HEK293 (cell line): ENCODE measurements around the gene TRIM44.

Experiments
- CTCF ChIA-PET: fragments of 350-600 bp; formaldehyde crosslinking; extraction: SDS; loops from one replicate; lab custom pipeline; 2021; ENCODE audit warnings: antibody characterized with exemption; lab: Yijun Ruan, JAX
- POLR2A ChIA-PET: fragments of 300-600 bp; formaldehyde crosslinking; extraction: SDS; loops from one replicate; lab custom pipeline; 2020; ENCODE audit warnings: antibody characterized with exemption, inconsistent platforms; lab: Yijun Ruan, JAX
- H3K27ac ChIP-seq: fragments of 200-500 bp; sonication (Bioruptor generic); 2 replicates; pipeline ENCODE4 v1.5.1; 2014; ENCODE audit warnings: low read depth, low read length, control low read depth, inconsistent platforms; ENCODE audit errors: extremely low read depth
- H3K36me3 ChIP-seq, 2 experiments: fragments of 200-500 bp in 1 of 2; sonication (Bioruptor generic) in 1 of 2; 1 replicate in 1 of 2; 2 replicates in 1 of 2; pipeline ENCODE4 v1.5.1; 2014 to 2017; ENCODE audit warnings: inconsistent platforms in 2 of 2, low read length in 2 of 2; ENCODE audit not compliant: control insufficient read depth in 2 of 2, insufficient read depth in 1 of 2
- H3K4me1 ChIP-seq: fragments of 200-500 bp; sonication (Bioruptor generic); 2 replicates; pipeline ENCODE4 v1.5.1; 2014; ENCODE audit warnings: mild to moderate bottlenecking, low read length, inconsistent platforms; ENCODE audit not compliant: control insufficient read depth, insufficient read depth
- H3K4me3 ChIP-seq: 2 replicates; pipeline ENCODE4 v1.5.1; 2011; ENCODE audit warnings: low read depth, mild to moderate bottlenecking, control low read depth, low read length, moderate library complexity
- H3K9me3 ChIP-seq: fragments of 200-500 bp; sonication (Bioruptor generic); 2 replicates; pipeline ENCODE4 v1.5.1; 2014; ENCODE audit warnings: low read depth, low read length, inconsistent platforms; ENCODE audit not compliant: control insufficient read depth, insufficient read depth
- HOXC10 ChIP-seq: sonication (generic); formaldehyde crosslinking; IDR thresholded peaks from 2 replicates; pipeline ENCODE4 v1.8.1; 2023; ENCODE audit warnings: mild to moderate bottlenecking, missing genetic modification reagents
- KLF1 ChIP-seq: fragments of 450-650 bp; formaldehyde crosslinking; IDR thresholded peaks from 2 replicates; pipeline ENCODE4 v1.5.1; 2016; ENCODE audit warnings: missing biosample characterization, missing genetic modification characterization
- MEIS1 ChIP-seq: sonication (generic); formaldehyde crosslinking; IDR thresholded peaks from 2 replicates; pipeline ENCODE4 v1.8.1; 2022; ENCODE audit warnings: missing genetic modification reagents, mild to moderate bottlenecking, borderline replicate concordance
- MZF1 ChIP-seq: fragments of 450-650 bp; formaldehyde crosslinking; IDR thresholded peaks from 2 replicates; pipeline ENCODE4 v1.5.1; 2017; ENCODE audit warnings: missing biosample characterization, missing genetic modification characterization, borderline replicate concordance
- OSR2 ChIP-seq: fragments of 450-650 bp; formaldehyde crosslinking; IDR thresholded peaks from 2 replicates; pipeline ENCODE4 v1.5.1; 2016; ENCODE audit warnings: missing biosample characterization, missing genetic modification characterization
- SCRT1 ChIP-seq: fragments of 450-650 bp; formaldehyde crosslinking; IDR thresholded peaks from 2 replicates; pipeline ENCODE4 v1.5.1; 2016; ENCODE audit warnings: missing biosample characterization, missing genetic modification characterization, borderline replicate concordance
- SP2 ChIP-seq: fragments of 450-650 bp; formaldehyde crosslinking; IDR thresholded peaks from 2 replicates; pipeline ENCODE4 v1.5.1; 2016; ENCODE audit warnings: missing biosample characterization, missing genetic modification characterization
- SP7 ChIP-seq: fragments of 450-650 bp; formaldehyde crosslinking; IDR thresholded peaks from 2 replicates; pipeline ENCODE4 v1.5.1; 2016; ENCODE audit warnings: missing biosample characterization, missing genetic modification characterization
- ZBTB20 ChIP-seq: fragments of 450-650 bp; formaldehyde crosslinking; IDR thresholded peaks from 2 replicates; pipeline ENCODE4 v1.5.1; 2016; ENCODE audit warnings: missing biosample characterization, missing genetic modification characterization
- ZBTB21 ChIP-seq: fragments of 450-650 bp; formaldehyde crosslinking; IDR thresholded peaks from 2 replicates; pipeline ENCODE4 v1.5.1; 2017; ENCODE audit warnings: missing biosample characterization, missing genetic modification characterization
- ZFP37 ChIP-seq: fragments of 450-650 bp; formaldehyde crosslinking; IDR thresholded peaks from 2 replicates; pipeline ENCODE4 v1.5.1; 2016; ENCODE audit warnings: missing biosample characterization, missing genetic modification characterization
- ZNF10 ChIP-seq: fragments of 450-650 bp; formaldehyde crosslinking; IDR thresholded peaks from 2 replicates; pipeline ENCODE4 v1.5.1; 2017; ENCODE audit warnings: missing biosample characterization, missing genetic modification characterization
- ZNF184 ChIP-seq: fragments of 450-650 bp; IDR thresholded peaks from 2 replicates; pipeline ENCODE4 v1.5.1; 2018; ENCODE audit warnings: missing biosample characterization, mild to moderate bottlenecking, missing genetic modification characterization
- ZNF266 ChIP-seq: fragments of 450-650 bp; formaldehyde crosslinking; IDR thresholded peaks from 2 replicates; pipeline ENCODE4 v1.5.1; 2016; ENCODE audit warnings: missing biosample characterization, missing genetic modification characterization, low read depth
- ZNF341 ChIP-seq: fragments of 450-650 bp; formaldehyde crosslinking; IDR thresholded peaks from 2 replicates; pipeline ENCODE4; 2016; ENCODE audit warnings: low read depth, missing biosample characterization, missing genetic modification characterization
- ZNF350 ChIP-seq: fragments of 450-650 bp; formaldehyde crosslinking; IDR thresholded peaks from 2 replicates; pipeline ENCODE4 v1.5.0; 2017; ENCODE audit warnings: missing biosample characterization, mild to moderate bottlenecking, missing genetic modification characterization
- ZNF366 ChIP-seq: fragments of 450-650 bp; formaldehyde crosslinking; conservative IDR thresholded peaks from 2 replicates; pipeline ENCODE4 v1.5.1; 2016; ENCODE audit warnings: missing biosample characterization, missing genetic modification characterization
- ZNF473 ChIP-seq: fragments of 450-650 bp; formaldehyde crosslinking; IDR thresholded peaks from 2 replicates; pipeline ENCODE4 v1.5.1; 2017; ENCODE audit warnings: missing biosample characterization, missing genetic modification characterization
- ZNF596 ChIP-seq: fragments of 450-650 bp; IDR thresholded peaks from 2 replicates; pipeline ENCODE4 v1.5.0; 2018; ENCODE audit warnings: missing biosample characterization, mild to moderate bottlenecking, missing genetic modification characterization, moderate library complexity
- ZNF624 ChIP-seq: fragments of 450-650 bp; formaldehyde crosslinking; IDR thresholded peaks from 2 replicates; pipeline ENCODE4 v1.5.1; 2017; ENCODE audit warnings: missing biosample characterization, missing genetic modification characterization
- TF ChIP-seq, protein P1 (sequence below): fragments of 450-650 bp; formaldehyde crosslinking; IDR thresholded peaks from 2 replicates; pipeline ENCODE4 v1.5.1; 2016; ENCODE audit warnings: missing biosample characterization, missing genetic modification characterization
- TF ChIP-seq, protein P2 (sequence below): fragments of 450-650 bp; formaldehyde crosslinking; IDR thresholded peaks from 2 replicates; pipeline ENCODE4 v1.5.1; 2016; ENCODE audit warnings: missing biosample characterization, missing genetic modification characterization
- TF ChIP-seq, protein P3 (sequence below): fragments of 450-650 bp; formaldehyde crosslinking; IDR thresholded peaks from 2 replicates; pipeline ENCODE4 v1.5.0; 2017; ENCODE audit warnings: missing biosample characterization, missing genetic modification characterization, borderline replicate concordance
- TF ChIP-seq, protein P4 (sequence below): fragments of 450-650 bp; IDR thresholded peaks from 2 replicates; pipeline ENCODE4 v1.5.1; 2018; ENCODE audit warnings: missing biosample characterization, missing genetic modification characterization
- TF ChIP-seq, protein P5 (sequence below): fragments of 450-650 bp; formaldehyde crosslinking; conservative IDR thresholded peaks from 2 replicates; pipeline ENCODE4 v1.5.1; 2016; ENCODE audit warnings: low read depth, missing biosample characterization, missing genetic modification characterization

The TRIM44 gene

DNA sequence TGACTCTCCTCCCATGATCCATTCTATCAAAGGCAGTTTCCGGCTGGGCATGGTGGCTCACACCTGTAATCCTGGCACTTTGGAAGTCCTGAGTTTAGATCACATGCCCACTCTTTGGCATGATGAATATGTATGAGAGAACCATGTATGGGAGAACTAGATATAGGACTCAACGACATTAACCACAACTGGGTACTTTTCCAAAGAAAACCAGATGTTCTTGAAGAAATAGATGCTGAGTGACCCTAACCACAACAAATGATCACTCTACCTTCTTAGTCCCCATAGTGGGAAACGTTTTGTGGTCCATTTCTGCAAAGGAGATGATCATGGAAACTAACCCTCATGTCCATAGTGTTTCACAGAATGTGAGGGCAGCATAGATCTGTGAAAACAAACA lies 30.7 kb upstream of the TRIM44 start (continued):
- no peak for TF ChIP-seq ZNF266 (tag by site-specific recombination)

DNA sequence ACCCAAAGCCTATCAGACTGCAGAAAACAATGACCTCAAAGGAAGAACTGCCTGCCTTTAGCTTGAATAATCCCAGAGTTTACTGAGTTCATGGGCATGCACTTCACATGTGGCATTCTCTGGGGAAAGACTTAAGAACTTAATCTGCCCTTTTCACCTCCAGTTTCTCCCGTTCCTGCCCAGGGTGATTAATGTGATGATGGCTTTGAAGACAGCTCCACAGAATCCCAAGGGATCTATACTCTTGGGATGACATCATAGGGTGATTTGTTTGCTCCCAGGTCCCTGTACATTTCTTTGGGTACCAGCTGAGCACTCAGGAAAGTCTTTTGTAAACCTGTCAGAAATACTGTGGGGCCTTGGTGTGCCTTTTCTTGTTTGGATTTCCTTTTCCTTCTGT lies 30.3 kb upstream of the TRIM44 start:
- CTCF ChIA-PET, result no interaction called here
- no peaks in the 10 kb centered on the region for H3K9me3 ChIP-seq
- H3K4me3 ChIP-seq, result no peak overlapping the region
- H3K36me3 ChIP-seq, result no peaks in the 10 kb centered on the region
- no peak overlapping the region for H3K27ac ChIP-seq
- POLR2A ChIA-PET, result no interaction called here
- no peaks in the 10 kb centered on the region for H3K4me1 ChIP-seq
- peak; percentile 88 for TF ChIP-seq SP7 (tag by site-specific recombination)
- peak; percentile 52 for TF ChIP-seq OSR2 (tag by site-specific recombination)
- no peak for TF ChIP-seq ZNF624 (tag by site-specific recombination)
- TF ChIP-seq, protein P1, sequence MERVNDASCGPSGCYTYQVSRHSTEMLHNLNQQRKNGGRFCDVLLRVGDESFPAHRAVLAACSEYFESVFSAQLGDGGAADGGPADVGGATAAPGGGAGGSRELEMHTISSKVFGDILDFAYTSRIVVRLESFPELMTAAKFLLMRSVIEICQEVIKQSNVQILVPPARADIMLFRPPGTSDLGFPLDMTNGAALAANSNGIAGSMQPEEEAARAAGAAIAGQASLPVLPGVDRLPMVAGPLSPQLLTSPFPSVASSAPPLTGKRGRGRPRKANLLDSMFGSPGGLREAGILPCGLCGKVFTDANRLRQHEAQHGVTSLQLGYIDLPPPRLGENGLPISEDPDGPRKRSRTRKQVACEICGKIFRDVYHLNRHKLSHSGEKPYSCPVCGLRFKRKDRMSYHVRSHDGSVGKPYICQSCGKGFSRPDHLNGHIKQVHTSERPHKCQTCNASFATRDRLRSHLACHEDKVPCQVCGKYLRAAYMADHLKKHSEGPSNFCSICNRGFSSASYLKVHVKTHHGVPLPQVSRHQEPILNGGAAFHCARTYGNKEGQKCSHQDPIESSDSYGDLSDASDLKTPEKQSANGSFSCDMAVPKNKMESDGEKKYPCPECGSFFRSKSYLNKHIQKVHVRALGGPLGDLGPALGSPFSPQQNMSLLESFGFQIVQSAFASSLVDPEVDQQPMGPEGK (tag by site-specific recombination), result peak; percentile 45; the same call in 1 of the 2 replicates
- no peak for TF ChIP-seq ZNF596 (tag by site-specific recombination)
- peak; percentile 76 for TF ChIP-seq ZBTB21 (tag by site-specific recombination)
- 0 out of 2 replicates have a peak, but pooled peaks have one; percentile 28 for TF ChIP-seq MEIS1 (CRISPR knock-in tag)
- TF ChIP-seq ZFP37 (tag by site-specific recombination), result 0 out of 2 replicates have a peak, but pooled peaks have one; percentile 59
- TF ChIP-seq, protein P2, sequence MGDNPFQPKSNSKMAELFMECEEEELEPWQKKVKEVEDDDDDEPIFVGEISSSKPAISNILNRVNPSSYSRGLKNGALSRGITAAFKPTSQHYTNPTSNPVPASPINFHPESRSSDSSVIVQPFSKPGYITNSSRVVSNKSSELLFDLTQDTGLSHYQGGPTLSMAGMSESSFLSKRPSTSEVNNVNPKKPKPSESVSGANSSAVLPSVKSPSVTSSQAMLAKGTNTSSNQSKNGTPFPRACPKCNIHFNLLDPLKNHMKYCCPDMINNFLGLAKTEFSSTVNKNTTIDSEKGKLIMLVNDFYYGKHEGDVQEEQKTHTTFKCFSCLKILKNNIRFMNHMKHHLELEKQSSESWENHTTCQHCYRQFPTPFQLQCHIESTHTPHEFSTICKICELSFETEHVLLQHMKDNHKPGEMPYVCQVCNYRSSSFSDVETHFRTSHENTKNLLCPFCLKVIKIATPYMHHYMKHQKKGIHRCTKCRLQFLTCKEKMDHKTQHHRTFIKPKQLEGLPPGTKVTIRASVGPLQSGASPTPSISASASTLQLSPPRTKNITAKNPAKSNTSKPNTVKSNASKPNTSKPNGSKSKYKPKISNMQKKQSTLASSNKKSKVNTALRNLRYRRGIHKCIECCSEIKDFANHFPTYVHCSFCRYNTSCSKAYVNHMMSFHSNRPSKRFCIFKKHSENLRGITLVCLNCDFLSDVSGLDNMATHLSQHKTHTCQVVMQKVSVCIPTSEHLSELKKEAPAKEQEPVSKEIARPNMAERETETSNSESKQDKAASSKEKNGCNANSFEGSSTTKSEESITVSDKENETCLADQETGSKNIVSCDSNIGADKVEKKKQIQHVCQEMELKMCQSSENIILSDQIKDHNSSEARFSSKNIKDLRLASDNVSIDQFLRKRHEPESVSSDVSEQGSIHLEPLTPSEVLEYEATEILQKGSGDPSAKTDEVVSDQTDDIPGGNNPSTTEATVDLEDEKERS (tag by site-specific recombination), result no peak
- TF ChIP-seq MZF1 (tag by site-specific recombination), result no peak
- peak; percentile 37; the same call in 1 of the 2 replicates for TF ChIP-seq ZNF184 (tag by site-specific recombination)
- 0 out of 2 replicates have a peak, but pooled peaks have one; percentile 54 for TF ChIP-seq ZNF10 (tag by site-specific recombination)
- TF ChIP-seq, protein P3, sequence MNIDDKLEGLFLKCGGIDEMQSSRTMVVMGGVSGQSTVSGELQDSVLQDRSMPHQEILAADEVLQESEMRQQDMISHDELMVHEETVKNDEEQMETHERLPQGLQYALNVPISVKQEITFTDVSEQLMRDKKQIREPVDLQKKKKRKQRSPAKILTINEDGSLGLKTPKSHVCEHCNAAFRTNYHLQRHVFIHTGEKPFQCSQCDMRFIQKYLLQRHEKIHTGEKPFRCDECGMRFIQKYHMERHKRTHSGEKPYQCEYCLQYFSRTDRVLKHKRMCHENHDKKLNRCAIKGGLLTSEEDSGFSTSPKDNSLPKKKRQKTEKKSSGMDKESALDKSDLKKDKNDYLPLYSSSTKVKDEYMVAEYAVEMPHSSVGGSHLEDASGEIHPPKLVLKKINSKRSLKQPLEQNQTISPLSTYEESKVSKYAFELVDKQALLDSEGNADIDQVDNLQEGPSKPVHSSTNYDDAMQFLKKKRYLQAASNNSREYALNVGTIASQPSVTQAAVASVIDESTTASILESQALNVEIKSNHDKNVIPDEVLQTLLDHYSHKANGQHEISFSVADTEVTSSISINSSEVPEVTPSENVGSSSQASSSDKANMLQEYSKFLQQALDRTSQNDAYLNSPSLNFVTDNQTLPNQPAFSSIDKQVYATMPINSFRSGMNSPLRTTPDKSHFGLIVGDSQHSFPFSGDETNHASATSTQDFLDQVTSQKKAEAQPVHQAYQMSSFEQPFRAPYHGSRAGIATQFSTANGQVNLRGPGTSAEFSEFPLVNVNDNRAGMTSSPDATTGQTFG (tag by site-specific recombination), result no peak
- TF ChIP-seq ZNF341 (tag by site-specific recombination), result no peak
- TF ChIP-seq, protein P4, sequence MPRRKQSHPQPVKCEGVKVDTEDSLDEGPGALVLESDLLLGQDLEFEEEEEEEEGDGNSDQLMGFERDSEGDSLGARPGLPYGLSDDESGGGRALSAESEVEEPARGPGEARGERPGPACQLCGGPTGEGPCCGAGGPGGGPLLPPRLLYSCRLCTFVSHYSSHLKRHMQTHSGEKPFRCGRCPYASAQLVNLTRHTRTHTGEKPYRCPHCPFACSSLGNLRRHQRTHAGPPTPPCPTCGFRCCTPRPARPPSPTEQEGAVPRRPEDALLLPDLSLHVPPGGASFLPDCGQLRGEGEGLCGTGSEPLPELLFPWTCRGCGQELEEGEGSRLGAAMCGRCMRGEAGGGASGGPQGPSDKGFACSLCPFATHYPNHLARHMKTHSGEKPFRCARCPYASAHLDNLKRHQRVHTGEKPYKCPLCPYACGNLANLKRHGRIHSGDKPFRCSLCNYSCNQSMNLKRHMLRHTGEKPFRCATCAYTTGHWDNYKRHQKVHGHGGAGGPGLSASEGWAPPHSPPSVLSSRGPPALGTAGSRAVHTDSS (tag by site-specific recombination), result no peak
- TF ChIP-seq, protein P5, sequence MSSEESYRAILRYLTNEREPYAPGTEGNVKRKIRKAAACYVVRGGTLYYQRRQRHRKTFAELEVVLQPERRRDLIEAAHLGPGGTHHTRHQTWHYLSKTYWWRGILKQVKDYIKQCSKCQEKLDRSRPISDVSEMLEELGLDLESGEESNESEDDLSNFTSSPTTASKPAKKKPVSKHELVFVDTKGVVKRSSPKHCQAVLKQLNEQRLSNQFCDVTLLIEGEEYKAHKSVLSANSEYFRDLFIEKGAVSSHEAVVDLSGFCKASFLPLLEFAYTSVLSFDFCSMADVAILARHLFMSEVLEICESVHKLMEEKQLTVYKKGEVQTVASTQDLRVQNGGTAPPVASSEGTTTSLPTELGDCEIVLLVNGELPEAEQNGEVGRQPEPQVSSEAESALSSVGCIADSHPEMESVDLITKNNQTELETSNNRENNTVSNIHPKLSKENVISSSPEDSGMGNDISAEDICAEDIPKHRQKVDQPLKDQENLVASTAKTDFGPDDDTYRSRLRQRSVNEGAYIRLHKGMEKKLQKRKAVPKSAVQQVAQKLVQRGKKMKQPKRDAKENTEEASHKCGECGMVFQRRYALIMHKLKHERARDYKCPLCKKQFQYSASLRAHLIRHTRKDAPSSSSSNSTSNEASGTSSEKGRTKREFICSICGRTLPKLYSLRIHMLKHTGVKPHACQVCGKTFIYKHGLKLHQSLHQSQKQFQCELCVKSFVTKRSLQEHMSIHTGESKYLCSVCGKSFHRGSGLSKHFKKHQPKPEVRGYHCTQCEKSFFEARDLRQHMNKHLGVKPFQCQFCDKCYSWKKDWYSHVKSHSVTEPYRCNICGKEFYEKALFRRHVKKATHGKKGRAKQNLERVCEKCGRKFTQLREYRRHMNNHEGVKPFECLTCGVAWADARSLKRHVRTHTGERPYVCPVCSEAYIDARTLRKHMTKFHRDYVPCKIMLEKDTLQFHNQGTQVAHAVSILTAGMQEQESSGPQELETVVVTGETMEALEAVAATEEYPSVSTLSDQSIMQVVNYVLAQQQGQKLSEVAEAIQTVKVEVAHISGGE, result no peak
- TF ChIP-seq ZNF350 (tag by site-specific recombination), result no peak
- no peak for TF ChIP-seq SCRT1 (tag by site-specific recombination)
- TF ChIP-seq SP2 (tag by site-specific recombination), result peak; percentile 20; the same call in 1 of the 2 replicates
- TF ChIP-seq ZNF473, result no peak
- TF ChIP-seq ZBTB20 (tag by site-specific recombination), result no peak
- no peak for TF ChIP-seq HOXC10 (CRISPR knock-in tag)
- no peak for TF ChIP-seq KLF1 (tag by site-specific recombination)
- peak; percentile 94 for TF ChIP-seq ZNF366 (tag by site-specific recombination)
